ENCODE results near the gene CA10.

- TF ChIP-seq CTCF (IDR thresholded peaks at IDR 0.05; ENCODE audit: low read depth, low read length, poor library complexity, severe bottlenecking), result no peak
- no peak for TF ChIP-seq EZH2phosphoT487 (IDR thresholded peaks at IDR 0.05; ENCODE audit: borderline replicate concordance, low read length)
Observed at GRCh38 chr17:52140601-52141000, 17.9 kb downstream of the CA10 start.

All from DOHH2 (cell line).